ENCODE results near the gene NRG3.

NRG3 gene

GRCh38 chr10:82228701-82229100 lies 353.7 kb downstream of the NRG3 start:
- no peak for DNase-seq

GRCh38 chr10:82234173-82234572 lies 359.2 kb downstream of the NRG3 start:
- DNase-seq: no peak

- no peak for DNase-seq
These were observed 361.2 kb downstream of the NRG3 start for GRCh38 chr10:82236084-82236731.

- DNase-seq: no peak
These were observed 363.3 kb downstream of the NRG3 start for GRCh38 chr10:82238291-82238690.

- DNase-seq: no peak
These were observed 365.4 kb downstream of the NRG3 start for GRCh38 chr10:82240408-82240807.

- DNase-seq: no peak
These were observed 367.8 kb downstream of the NRG3 start for GRCh38 chr10:82242778-82243177.

- no peak for DNase-seq
These were observed 370.2 kb downstream of the NRG3 start for GRCh38 chr10:82245157-82245556.

GRCh38 chr10:82245906-82246560 lies 371.0 kb downstream of the NRG3 start:
- DNase-seq: no peak

- no peak for DNase-seq
These were observed 374.1 kb downstream of the NRG3 start for GRCh38 chr10:82249141-82249540.

GRCh38 chr10:82251222-82251906 lies 376.4 kb downstream of the NRG3 start:
- no peak for DNase-seq

- DNase-seq: no peak
These were observed 377.1 kb downstream of the NRG3 start for GRCh38 chr10:82252081-82252480.

- DNase-seq: no peak
These were observed 379.2 kb downstream of the NRG3 start for GRCh38 chr10:82254237-82254636.

GRCh38 chr10:82256275-82256674 lies 381.3 kb downstream of the NRG3 start:
- DNase-seq: no peak

- DNase-seq: no peak
These were observed 391.4 kb downstream of the NRG3 start for GRCh38 chr10:82266438-82266837.

GRCh38 chr10:82267014-82267413 lies 392.0 kb downstream of the NRG3 start:
- DNase-seq: no peak

- no peak for DNase-seq
These were observed 392.5 kb downstream of the NRG3 start for GRCh38 chr10:82267465-82267864.

- no peak for DNase-seq
These were observed 393.0 kb downstream of the NRG3 start for GRCh38 chr10:82267960-82268359.

GRCh38 chr10:82277591-82277990 lies 402.6 kb downstream of the NRG3 start:
- DNase-seq: no peak

- no peak for DNase-seq
These were observed 403.6 kb downstream of the NRG3 start for GRCh38 chr10:82278401-82279182.

GRCh38 chr10:82282782-82283456 lies 407.9 kb downstream of the NRG3 start:
- no peak for DNase-seq

GRCh38 chr10:82284180-82284579 lies 409.2 kb downstream of the NRG3 start:
- DNase-seq: no peak

- DNase-seq: no peak
These were observed 413.5 kb downstream of the NRG3 start for GRCh38 chr10:82288461-82288881.

- no peak for DNase-seq
These were observed 415.0 kb downstream of the NRG3 start for GRCh38 chr10:82289945-82290344.

Measured in activated T-cell treated with anti-CD3 and anti-CD28 coated beads for 4 hours (primary cell).